ENCODE measurements around the gene MBD2.
"Not testable (repeated sequence)": the region's sequence is repeated elsewhere in the genome, so short reads cannot be mapped to it uniquely, and the experiment has no call there.

The MBD2 gene

DNA sequence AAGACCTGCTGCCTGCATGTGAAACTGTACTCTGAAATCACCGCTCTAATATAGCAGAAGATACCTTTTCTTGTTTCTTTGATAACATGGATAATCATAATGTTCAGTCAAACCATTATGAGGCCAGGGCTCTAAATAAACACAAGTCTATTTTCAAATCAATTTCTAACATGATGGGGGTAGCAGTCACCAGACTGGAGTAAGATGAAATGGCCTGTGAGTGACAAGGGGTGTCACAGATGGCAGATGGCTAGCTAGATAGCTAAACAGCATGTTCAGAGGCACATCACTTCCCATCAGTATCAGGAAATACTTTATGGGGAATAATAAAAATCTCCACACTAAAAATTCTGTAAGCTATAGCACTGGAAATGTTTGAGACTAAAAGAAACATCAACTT is 14.0 kb downstream of the MBD2 start:
- no peak overlapping the region for H3K27ac ChIP-seq (ENCODE audit: low read length)
- H3K27me3 ChIP-seq (ENCODE audit: control insufficient read depth, insufficient read depth, low read length): no peaks in the 10 kb centered on the region
- no peaks in the 10 kb centered on the region for H3K4me1 ChIP-seq (ENCODE audit: control insufficient read depth, low read depth, low read length)
- H3K36me3 ChIP-seq (ENCODE audit: control insufficient read depth, low read depth, low read length): no peaks in the 10 kb centered on the region
- no peak overlapping the region for H3K4me3 ChIP-seq (ENCODE audit: low read length)
- H3K9ac ChIP-seq (ENCODE audit: low read length): no peak overlapping the region
- no peaks in the 10 kb centered on the region for H3K9me3 ChIP-seq (ENCODE audit: control insufficient read depth, low read depth, low read length)

GRCh38 chr18:54209471-54210180 is 14.8 kb downstream of the MBD2 start:
- H3K36me3 ChIP-seq (ENCODE audit: control insufficient read depth, low read depth, low read length): no peaks in the 10 kb centered on the region
- H3K4me3 ChIP-seq (ENCODE audit: low read length): no peak overlapping the region
- H3K9ac ChIP-seq (ENCODE audit: low read length): no peak overlapping the region
- H3K4me1 ChIP-seq (ENCODE audit: control insufficient read depth, low read depth, low read length): no peaks in the 10 kb centered on the region
- H3K27ac ChIP-seq (ENCODE audit: low read length): no peak overlapping the region
- no peaks in the 10 kb centered on the region for H3K9me3 ChIP-seq (ENCODE audit: control insufficient read depth, low read depth, low read length)
- H3K27me3 ChIP-seq (ENCODE audit: control insufficient read depth, insufficient read depth, low read length): no peaks in the 10 kb centered on the region

DNA sequence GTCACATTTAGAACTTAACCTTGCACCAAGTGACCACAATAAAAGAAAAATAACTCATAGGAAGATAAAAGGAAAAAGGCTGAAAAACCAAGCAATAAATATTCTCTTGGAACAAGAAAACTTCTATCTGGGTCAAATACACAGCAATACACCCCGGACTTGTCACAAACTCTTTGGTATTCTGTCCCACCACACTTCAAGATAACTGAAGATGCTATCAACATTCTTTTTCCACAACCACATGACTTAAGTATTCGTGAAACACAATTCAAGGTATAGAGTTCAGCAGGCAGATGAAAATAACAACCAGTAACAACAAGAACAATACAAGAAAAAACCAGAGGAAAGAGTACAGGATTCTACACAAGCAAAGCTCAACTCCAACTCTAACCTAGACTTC is 18.0 kb downstream of the MBD2 start:
- H3K4me3 ChIP-seq (ENCODE audit: low read length): no peak overlapping the region
- H3K9ac ChIP-seq (ENCODE audit: low read length): no peak overlapping the region
- H3K36me3 ChIP-seq (ENCODE audit: control insufficient read depth, low read depth, low read length): peaks cover 11% of the 10 kb centered on the region
- H3K27ac ChIP-seq (ENCODE audit: low read length): no peak overlapping the region
- H3K9me3 ChIP-seq (ENCODE audit: control insufficient read depth, low read depth, low read length): no peaks in the 10 kb centered on the region
- H3K4me1 ChIP-seq (ENCODE audit: control insufficient read depth, low read depth, low read length): no peaks in the 10 kb centered on the region
- no peaks in the 10 kb centered on the region for H3K27me3 ChIP-seq (ENCODE audit: control insufficient read depth, insufficient read depth, low read length)

- Histone ChIP-seq H3K4me1 (ENCODE audit: control insufficient read depth, low read depth, low read length) (no peaks in the 10 kb centered on the region), H3K36me3 (ENCODE audit: control insufficient read depth, low read depth, low read length) (peaks cover 15% of the 10 kb centered on the region), H3K27me3 (ENCODE audit: control insufficient read depth, insufficient read depth, low read length) (no peaks in the 10 kb centered on the region), H3K9ac (ENCODE audit: low read length) (no peak overlapping the region), H3K9me3 (ENCODE audit: control insufficient read depth, low read depth, low read length) (no peaks in the 10 kb centered on the region), H3K4me3 (ENCODE audit: low read length) (no peak overlapping the region), H3K27ac (ENCODE audit: low read length) (no peak overlapping the region)
Measured at GRCh38 chr18:54205959-54206358, 18.5 kb downstream of the MBD2 start.

- not testable (repeated sequence) for H3K27me3 ChIP-seq (ENCODE audit: control insufficient read depth, insufficient read depth, low read length); H3K27ac ChIP-seq (ENCODE audit: low read length); H3K4me1 ChIP-seq (ENCODE audit: control insufficient read depth, low read depth, low read length); H3K9ac ChIP-seq (ENCODE audit: low read length); H3K4me3 ChIP-seq (ENCODE audit: low read length); H3K9me3 ChIP-seq (ENCODE audit: control insufficient read depth, low read depth, low read length)
- peaks cover 15% of the 10 kb centered on the region for H3K36me3 ChIP-seq (ENCODE audit: control insufficient read depth, low read depth, low read length)
Measured at GRCh38 chr18:54205448-54205847, 19.0 kb downstream of the MBD2 start.

- Histone ChIP-seq H3K36me3 (ENCODE audit: control insufficient read depth, low read depth, low read length) (peaks cover 15% of the 10 kb centered on the region), H3K4me1 (ENCODE audit: control insufficient read depth, low read depth, low read length) (no peaks in the 10 kb centered on the region), H3K9me3 (ENCODE audit: control insufficient read depth, low read depth, low read length) (no peaks in the 10 kb centered on the region), H3K4me3 (ENCODE audit: low read length) (no peak overlapping the region), H3K27ac (ENCODE audit: low read length) (no peak overlapping the region), H3K9ac (ENCODE audit: low read length) (no peak overlapping the region), H3K27me3 (ENCODE audit: control insufficient read depth, insufficient read depth, low read length) (no peaks in the 10 kb centered on the region)
Measured at GRCh38 chr18:54204883-54205282, 19.6 kb downstream of the MBD2 start.

DNA sequence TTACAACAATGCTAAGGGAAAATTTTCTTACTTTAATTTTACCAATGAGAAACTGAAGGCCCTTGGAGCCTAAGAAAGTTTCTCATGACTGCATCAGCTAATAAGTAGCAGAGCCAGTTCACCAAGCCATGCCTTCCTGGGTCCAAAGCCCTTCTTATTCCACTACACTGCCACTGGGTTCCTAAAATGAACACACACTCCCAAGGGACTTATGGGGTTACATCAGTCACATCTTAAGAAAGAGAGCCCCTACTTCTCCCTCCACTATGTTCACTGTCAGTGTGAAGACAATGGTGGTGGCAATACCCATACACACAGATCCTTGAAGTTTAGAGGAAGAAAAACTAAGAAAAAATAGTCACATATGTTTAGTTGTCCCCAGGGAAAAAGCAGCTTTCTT is 20.6 kb downstream of the MBD2 start:
- H3K36me3 ChIP-seq (ENCODE audit: control insufficient read depth, low read depth, low read length): peaks cover 15% of the 10 kb centered on the region
- no peak overlapping the region for H3K4me3 ChIP-seq (ENCODE audit: low read length)
- no peaks in the 10 kb centered on the region for H3K27me3 ChIP-seq (ENCODE audit: control insufficient read depth, insufficient read depth, low read length)
- no peak overlapping the region for H3K27ac ChIP-seq (ENCODE audit: low read length)
- H3K4me1 ChIP-seq (ENCODE audit: control insufficient read depth, low read depth, low read length): no peaks in the 10 kb centered on the region
- no peaks in the 10 kb centered on the region for H3K9me3 ChIP-seq (ENCODE audit: control insufficient read depth, low read depth, low read length)
- no peak overlapping the region for H3K9ac ChIP-seq (ENCODE audit: low read length)

DNA sequence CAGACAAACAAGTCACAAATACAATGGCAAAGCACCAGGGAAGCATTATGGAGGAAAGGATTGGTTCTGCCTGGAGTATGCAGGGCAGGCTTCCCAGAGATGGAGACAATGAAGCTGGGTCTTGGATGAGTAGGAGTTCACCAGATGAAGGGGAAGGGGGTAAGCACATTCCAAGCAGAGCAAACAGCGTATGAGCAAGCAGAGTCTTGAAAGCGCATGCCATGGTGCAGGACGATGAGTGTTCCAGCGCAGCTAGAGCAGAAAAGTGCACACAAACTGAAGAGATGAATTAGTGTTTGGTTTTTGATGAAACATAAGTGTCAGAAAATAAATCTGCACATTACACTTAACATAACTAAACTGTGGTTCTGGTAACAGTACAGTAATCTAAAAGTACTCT is 21.6 kb downstream of the MBD2 start:
- Histone ChIP-seq H3K27me3 (ENCODE audit: control insufficient read depth, insufficient read depth, low read length) (no peaks in the 10 kb centered on the region), H3K4me1 (ENCODE audit: control insufficient read depth, low read depth, low read length) (no peaks in the 10 kb centered on the region), H3K36me3 (ENCODE audit: control insufficient read depth, low read depth, low read length) (peaks cover 15% of the 10 kb centered on the region), H3K27ac (ENCODE audit: low read length) (no peak overlapping the region), H3K9ac (ENCODE audit: low read length) (no peak overlapping the region), H3K9me3 (ENCODE audit: control insufficient read depth, low read depth, low read length) (no peaks in the 10 kb centered on the region), H3K4me3 (ENCODE audit: low read length) (no peak overlapping the region)

- H3K9ac ChIP-seq (ENCODE audit: low read length): no peak overlapping the region
- H3K4me3 ChIP-seq (ENCODE audit: low read length): no peak overlapping the region
- peaks cover 8% of the 10 kb centered on the region for H3K36me3 ChIP-seq (ENCODE audit: control insufficient read depth, low read depth, low read length)
- H3K27ac ChIP-seq (ENCODE audit: low read length): no peak overlapping the region
- H3K4me1 ChIP-seq (ENCODE audit: control insufficient read depth, low read depth, low read length): no peaks in the 10 kb centered on the region
- no peaks in the 10 kb centered on the region for H3K27me3 ChIP-seq (ENCODE audit: control insufficient read depth, insufficient read depth, low read length)
- H3K9me3 ChIP-seq (ENCODE audit: control insufficient read depth, low read depth, low read length): no peaks in the 10 kb centered on the region
Measured at GRCh38 chr18:54197747-54198411, 26.6 kb downstream of the MBD2 start.

DNA sequence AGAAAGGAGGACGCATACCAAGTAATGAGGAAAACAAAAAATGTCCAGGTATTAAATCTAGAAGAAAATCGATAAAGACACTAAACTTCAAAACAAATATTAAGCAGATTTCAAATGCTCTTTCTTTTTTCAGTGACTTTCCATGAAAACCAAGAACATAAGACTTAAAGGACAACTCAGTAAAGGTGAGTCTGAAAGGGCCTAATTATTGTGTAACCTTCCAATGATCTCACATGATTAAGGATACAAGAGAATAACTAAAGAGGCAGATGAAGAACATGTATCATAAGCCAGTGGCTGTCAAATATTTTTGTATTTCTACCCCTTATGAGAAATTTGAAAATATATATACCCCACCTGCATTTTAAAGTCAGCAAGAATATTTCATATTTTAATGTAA is 30.7 kb downstream of the MBD2 start:
- Histone ChIP-seq H3K36me3 (ENCODE audit: control insufficient read depth, low read depth, low read length) (no peaks in the 10 kb centered on the region), H3K9ac (ENCODE audit: low read length) (no peak overlapping the region), H3K9me3 (ENCODE audit: control insufficient read depth, low read depth, low read length) (no peaks in the 10 kb centered on the region), H3K4me3 (ENCODE audit: low read length) (no peak overlapping the region), H3K27ac (ENCODE audit: low read length) (no peak overlapping the region), H3K4me1 (ENCODE audit: control insufficient read depth, low read depth, low read length) (peaks cover 9% of the 10 kb centered on the region), H3K27me3 (ENCODE audit: control insufficient read depth, insufficient read depth, low read length) (no peaks in the 10 kb centered on the region)

DNA sequence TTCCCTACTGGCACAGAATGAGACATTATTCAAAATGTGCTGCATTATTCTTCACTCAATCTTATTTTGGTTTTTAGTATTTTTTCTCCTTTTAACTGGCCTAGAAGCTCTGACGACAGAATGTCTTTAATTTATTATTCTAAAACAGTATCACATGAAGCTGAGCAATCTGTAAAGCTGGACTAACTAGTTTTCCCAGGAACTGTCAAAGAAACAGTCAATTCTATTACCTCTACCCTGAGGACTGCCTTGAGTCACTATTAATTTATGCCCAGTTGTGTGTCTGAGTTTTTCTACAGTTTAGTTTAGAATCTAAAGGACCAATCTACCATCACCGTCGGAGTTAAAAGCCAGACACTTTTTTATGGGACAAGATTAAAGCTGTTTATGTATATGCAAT is 31.6 kb downstream of the MBD2 start:
- Histone ChIP-seq H3K9me3 (ENCODE audit: control insufficient read depth, low read depth, low read length) (no peaks in the 10 kb centered on the region), H3K4me3 (ENCODE audit: low read length) (no peak overlapping the region), H3K9ac (ENCODE audit: low read length) (no peak overlapping the region), H3K27me3 (ENCODE audit: control insufficient read depth, insufficient read depth, low read length) (no peaks in the 10 kb centered on the region), H3K4me1 (ENCODE audit: control insufficient read depth, low read depth, low read length) (peaks cover 10% of the 10 kb centered on the region), H3K36me3 (ENCODE audit: control insufficient read depth, low read depth, low read length) (no peaks in the 10 kb centered on the region), H3K27ac (ENCODE audit: low read length) (no peak overlapping the region)

GRCh38 chr18:54192415-54192814 is 32.1 kb downstream of the MBD2 start:
- H3K4me3 ChIP-seq (ENCODE audit: low read length): no peak overlapping the region

More at GRCh38 chr18:54192415-54192814, 32.1 kb downstream of the MBD2 start:
- Histone ChIP-seq H3K9ac (ENCODE audit: low read length) (no peak overlapping the region), H3K27ac (ENCODE audit: low read length) (no peak overlapping the region), H3K36me3 (ENCODE audit: control insufficient read depth, low read depth, low read length) (no peaks in the 10 kb centered on the region), H3K27me3 (ENCODE audit: control insufficient read depth, insufficient read depth, low read length) (no peaks in the 10 kb centered on the region), H3K4me1 (ENCODE audit: control insufficient read depth, low read depth, low read length) (peaks cover 14% of the 10 kb centered on the region), H3K9me3 (ENCODE audit: control insufficient read depth, low read depth, low read length) (no peaks in the 10 kb centered on the region)
